DND-41 (cell line): ENCODE data around the gene CR2.

ENCODE experiments used
- EZH2 ChIP-seq: IDR thresholded peaks from 3 replicates; pipeline ENCODE4 v1.6.1; 2012; ENCODE audit warnings: borderline replicate concordance, low read depth, mild to moderate bottlenecking, moderate library complexity, low read length, inconsistent platforms; ENCODE audit not compliant: severe bottlenecking
- TF ChIP-seq, protein P1 (sequence below): IDR thresholded peaks from 2 replicates; pipeline ENCODE4 v1.5.1; 2012; ENCODE audit warnings: borderline replicate concordance, low read length, moderate library complexity, mild to moderate bottlenecking; ENCODE audit not compliant: poor library complexity, severe bottlenecking; ENCODE audit errors: extremely low read depth

DNA sequence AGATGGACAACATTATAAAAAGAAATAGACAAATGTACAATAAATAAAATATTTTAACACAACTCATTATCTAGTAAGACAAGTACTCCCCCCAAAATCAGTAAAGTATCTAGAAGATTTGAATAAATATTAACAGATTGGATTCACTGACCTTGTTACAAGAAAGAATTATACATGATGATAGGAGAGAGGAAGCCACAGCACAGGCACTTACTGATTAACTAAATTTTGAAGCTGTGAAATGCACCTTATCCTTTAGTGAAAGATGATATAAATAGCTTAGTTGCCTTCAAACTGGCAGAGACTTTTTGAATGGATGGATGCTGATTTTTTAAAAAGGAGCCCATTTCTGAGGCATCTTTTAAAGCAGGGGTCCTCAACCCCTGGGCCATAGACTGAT is 50.3 kb downstream of the CR2 start:
- TF ChIP-seq, protein P1, sequence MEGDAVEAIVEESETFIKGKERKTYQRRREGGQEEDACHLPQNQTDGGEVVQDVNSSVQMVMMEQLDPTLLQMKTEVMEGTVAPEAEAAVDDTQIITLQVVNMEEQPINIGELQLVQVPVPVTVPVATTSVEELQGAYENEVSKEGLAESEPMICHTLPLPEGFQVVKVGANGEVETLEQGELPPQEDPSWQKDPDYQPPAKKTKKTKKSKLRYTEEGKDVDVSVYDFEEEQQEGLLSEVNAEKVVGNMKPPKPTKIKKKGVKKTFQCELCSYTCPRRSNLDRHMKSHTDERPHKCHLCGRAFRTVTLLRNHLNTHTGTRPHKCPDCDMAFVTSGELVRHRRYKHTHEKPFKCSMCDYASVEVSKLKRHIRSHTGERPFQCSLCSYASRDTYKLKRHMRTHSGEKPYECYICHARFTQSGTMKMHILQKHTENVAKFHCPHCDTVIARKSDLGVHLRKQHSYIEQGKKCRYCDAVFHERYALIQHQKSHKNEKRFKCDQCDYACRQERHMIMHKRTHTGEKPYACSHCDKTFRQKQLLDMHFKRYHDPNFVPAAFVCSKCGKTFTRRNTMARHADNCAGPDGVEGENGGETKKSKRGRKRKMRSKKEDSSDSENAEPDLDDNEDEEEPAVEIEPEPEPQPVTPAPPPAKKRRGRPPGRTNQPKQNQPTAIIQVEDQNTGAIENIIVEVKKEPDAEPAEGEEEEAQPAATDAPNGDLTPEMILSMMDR: no peak
- no peak for TF ChIP-seq EZH2
